ENCODE results near the gene MYL6. TPM values are rescaled to one million over a fixed set of nuclear protein-coding genes. Genes with fewer than 3 reads are reported as not detected.

Gene MYL6
- 1,000 to 10,000 TPM; 1,641 to 1,922 TPM for total RNA-seq

DNA sequence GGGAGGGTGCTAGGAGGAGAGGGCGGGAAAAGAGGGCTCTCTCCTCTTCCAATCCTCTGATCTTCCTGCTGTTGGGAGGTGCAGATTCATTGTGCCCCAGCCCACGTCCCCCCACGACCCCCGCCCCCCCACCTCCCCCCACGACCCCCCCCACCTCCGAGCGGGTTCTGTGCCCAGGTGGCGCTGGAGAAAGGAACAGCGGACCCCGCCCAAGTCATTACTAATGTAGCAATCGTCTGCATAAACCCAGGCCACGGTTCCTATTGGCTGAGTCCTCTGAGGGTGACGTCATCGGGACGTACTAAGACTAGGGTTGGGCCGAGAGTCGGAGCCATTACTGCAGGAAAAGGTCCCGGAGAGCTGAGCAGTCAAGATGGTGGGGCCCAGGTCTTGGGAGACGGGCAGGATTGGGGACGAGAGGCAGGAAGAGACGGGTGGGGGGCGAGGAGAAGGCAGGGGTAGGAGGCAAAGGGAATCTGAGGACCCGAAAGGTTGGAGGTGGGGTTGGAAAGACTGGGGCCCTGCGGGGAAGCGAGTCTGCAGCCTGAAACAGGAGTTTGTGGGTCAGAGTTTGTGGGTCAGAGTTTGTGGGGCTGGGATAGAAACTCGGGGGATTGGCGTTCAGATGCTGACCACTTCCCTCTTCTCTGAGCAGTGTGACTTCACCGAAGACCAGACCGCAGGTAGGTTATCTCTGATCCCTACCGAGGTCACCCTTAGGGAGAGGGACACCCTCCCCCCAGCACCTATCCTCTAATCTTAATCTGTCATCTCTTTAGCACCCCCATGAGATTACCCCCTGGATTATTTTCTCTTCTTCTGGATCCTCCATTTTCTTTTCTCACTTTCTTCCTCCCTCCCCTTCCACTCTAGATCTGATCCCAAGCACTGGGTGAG is at the start of gene MYL6:
MYL6 (plus strand) TSS at position 331 of the 897 bp plus-strand sequence; CDS start at position 374, 43 bp downstream.
- H3K4me3 ChIP-seq, result peak within 1 kb of the TSS; percentile 76
- intact Hi-C loops (cut with DNase I), result no loop called here
- peak within 1 kb of the TSS; percentile 96 for H3K27ac ChIP-seq
- peak; percentile 98 for DNase-seq
- peaks cover 13% of the 10 kb centered on the region for H3K36me3 ChIP-seq
- H3K9ac ChIP-seq (ENCODE audit: low read depth in 2 of 2, low read length in 2 of 2), result peak within 1 kb of the TSS; percentile 93 to 100
- no peaks in the 10 kb centered on the region for H3K27me3 ChIP-seq
- no peaks in the 10 kb centered on the region for H3K9me3 ChIP-seq
- TF ChIP-seq, protein P1, sequence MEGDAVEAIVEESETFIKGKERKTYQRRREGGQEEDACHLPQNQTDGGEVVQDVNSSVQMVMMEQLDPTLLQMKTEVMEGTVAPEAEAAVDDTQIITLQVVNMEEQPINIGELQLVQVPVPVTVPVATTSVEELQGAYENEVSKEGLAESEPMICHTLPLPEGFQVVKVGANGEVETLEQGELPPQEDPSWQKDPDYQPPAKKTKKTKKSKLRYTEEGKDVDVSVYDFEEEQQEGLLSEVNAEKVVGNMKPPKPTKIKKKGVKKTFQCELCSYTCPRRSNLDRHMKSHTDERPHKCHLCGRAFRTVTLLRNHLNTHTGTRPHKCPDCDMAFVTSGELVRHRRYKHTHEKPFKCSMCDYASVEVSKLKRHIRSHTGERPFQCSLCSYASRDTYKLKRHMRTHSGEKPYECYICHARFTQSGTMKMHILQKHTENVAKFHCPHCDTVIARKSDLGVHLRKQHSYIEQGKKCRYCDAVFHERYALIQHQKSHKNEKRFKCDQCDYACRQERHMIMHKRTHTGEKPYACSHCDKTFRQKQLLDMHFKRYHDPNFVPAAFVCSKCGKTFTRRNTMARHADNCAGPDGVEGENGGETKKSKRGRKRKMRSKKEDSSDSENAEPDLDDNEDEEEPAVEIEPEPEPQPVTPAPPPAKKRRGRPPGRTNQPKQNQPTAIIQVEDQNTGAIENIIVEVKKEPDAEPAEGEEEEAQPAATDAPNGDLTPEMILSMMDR (IDR thresholded peaks at IDR 0.05), result no peak
- H3K4me1 ChIP-seq, result peaks cover 8% of the 10 kb centered on the region

DNA sequence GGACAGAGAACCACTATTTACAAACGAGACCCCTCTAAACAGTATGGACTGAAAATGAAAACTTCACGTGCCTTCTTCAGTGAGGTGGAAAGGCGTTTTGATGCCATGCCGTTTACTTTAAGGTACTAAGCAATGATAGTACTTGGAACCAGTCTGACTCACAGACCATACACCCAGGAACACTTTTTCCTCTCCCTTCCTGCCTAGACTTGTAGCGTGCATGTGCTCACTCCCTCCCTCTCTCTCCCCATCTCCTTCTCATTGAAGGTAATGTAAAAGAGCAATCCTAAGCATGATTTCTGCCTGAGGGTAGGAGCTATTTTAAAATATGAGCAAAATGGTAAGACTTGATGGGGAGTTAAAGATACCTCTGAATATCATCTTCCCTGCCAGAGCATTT is 47.6 kb upstream of the MYL6 start:
- Histone ChIP-seq H3K9ac (ENCODE audit: low read depth in 2 of 2, low read length in 2 of 2) (no peak overlapping the region), H3K4me1 (no peaks in the 10 kb centered on the region), H3K36me3 (peaks cover 23% of the 10 kb centered on the region), H3K9me3 (no peaks in the 10 kb centered on the region), H3K27me3 (no peaks in the 10 kb centered on the region), H3K4me3 (no peak overlapping the region), H3K27ac (no peak overlapping the region)
- TF ChIP-seq, protein P1 (IDR thresholded peaks at IDR 0.05), result no peak
- no peak for DNase-seq
- intact Hi-C loops (cut with DNase I), result loop anchor here (10.0 kb wide), 1 partner anchor 66 kb away; the partner anchor contains the start of gene RPS26

DNA sequence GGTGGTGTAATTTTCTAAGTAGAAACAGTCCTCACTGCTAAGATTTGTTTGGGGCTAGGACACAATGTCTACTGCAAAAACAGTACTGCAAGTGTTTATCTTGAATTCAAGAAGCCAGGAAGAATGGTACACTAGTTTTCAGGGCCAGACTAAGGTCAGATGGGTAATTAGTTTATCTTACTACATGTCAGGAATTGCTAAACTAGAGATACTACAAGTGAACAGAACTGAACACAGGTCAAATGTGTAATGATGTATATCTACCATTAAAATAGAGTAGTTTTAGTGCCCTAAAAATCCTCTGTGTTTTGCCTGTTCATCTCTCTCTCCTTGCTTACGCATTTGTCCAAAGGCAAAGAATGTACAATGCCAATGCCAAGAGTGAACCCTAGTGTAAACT is 44.1 kb upstream of the MYL6 start:
- Histone ChIP-seq H3K9ac (ENCODE audit: low read depth in 2 of 2, low read length in 2 of 2) (no peak overlapping the region), H3K4me3 (no peak overlapping the region), H3K36me3 (peaks cover 17% of the 10 kb centered on the region), H3K27me3 (no peaks in the 10 kb centered on the region), H3K4me1 (peaks cover 5% of the 10 kb centered on the region), H3K27ac (no peak overlapping the region), H3K9me3 (no peaks in the 10 kb centered on the region)
- DNase-seq, result no peak
- TF ChIP-seq, protein P1 (IDR thresholded peaks at IDR 0.05), result no peak
- intact Hi-C loops (cut with DNase I), result loop anchor here (10.0 kb wide), 1 partner anchor 69 kb away; the partner anchor contains the start of gene RPS26

DNA sequence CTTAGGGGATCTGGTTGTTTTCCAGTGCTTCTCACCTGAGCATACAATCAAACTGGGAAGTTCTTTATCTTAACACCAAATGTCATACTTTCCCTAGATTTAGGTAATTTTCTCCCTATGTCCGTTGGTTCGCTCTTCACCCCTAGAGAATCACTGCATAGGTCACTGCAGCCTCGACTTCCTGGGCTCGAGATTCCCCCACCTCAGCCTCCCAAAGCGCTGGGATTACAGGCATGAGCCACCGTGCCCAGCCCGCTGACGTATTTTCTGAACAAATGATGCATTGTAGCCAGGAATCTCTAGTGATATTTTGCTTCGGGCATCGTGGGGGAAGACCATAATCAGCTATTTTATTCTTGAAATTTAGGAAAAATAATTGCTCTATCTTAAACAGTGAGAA is 42.8 kb upstream of the MYL6 start:
- H3K9me3 ChIP-seq, result no peaks in the 10 kb centered on the region
- DNase-seq, result no peak
- H3K27ac ChIP-seq, result peak overlapping the region; percentile 95

More for the DNA sequence above, 42.8 kb upstream of the MYL6 start:
- intact Hi-C loops (cut with DNase I), result loop anchor here (10.0 kb wide), 1 partner anchor 71 kb away; the partner anchor contains the start of gene RPS26
- Histone ChIP-seq H3K4me3 (peak overlapping the region; percentile 49), H3K27me3 (no peaks in the 10 kb centered on the region), H3K4me1 (peaks cover 8% of the 10 kb centered on the region), H3K36me3 (peaks cover 6% of the 10 kb centered on the region), H3K9ac (ENCODE audit: low read depth in 2 of 2, low read length in 2 of 2) (peak overlapping the region; percentile 57 to 64)
- TF ChIP-seq, protein P1 (IDR thresholded peaks at IDR 0.05), result no peak

Data from colonic mucosa (tissue), 4 donors.